Right forelimb (tissue), 1 donor: ENCODE data around the gene IRF6.
A peak's percentile ranks its signal among the peaks of the same experiment; 100 is the strongest.

Source experiments
- DNase-seq: peaks from one replicate; pipeline ENCODE4 v3.0.0-alpha.2; 2018

The IRF6 gene

DNA sequence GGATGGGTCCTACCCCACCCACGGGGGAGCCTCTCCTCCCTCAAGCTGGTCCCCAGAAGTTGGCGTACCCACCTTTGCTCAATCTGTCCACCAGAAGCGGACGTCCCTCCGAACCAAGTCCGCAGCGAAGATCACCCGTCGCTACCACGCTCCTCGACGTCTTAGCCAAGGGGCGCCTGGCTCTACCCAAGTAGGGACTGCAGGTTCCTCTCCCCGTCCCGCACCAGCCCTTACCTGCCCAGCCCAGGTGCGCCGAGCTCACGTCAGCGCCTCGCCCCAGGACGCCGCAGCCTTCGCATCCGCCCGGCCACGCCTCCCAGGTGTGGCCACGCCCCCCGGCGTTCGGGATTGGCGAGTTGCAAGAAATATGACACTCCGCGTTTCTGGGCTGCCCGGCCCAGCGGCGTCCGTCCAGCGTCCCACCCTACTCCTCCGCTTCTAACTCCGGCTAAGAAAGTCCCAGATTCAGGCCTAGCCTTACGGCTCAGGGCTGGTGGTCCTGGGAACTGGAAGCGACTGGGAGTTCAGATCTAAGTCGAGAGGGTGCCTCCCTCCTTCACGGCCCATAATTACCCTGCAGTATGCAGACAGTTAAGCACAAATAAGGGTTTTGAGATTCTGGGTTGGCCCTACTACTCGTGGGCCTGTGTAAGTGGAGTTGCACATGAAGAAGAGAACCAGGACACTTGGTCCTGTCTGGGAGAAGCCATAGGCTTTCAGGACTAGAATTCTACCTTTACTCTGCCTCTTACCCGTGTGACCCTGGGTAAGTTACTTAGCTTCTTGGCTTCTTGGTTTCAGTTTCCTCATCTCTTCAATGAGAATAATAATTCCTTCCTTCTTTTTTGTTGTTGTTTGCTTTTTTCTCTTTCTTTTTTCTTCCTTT, at the start of gene IRF6:
IRF6 (minus strand) TSS at position 268 of the 886 bp plus-strand sequence. CDS start 4,729 bp downstream, outside the sequence.
- peak; percentile 82 for DNase-seq

DNA sequence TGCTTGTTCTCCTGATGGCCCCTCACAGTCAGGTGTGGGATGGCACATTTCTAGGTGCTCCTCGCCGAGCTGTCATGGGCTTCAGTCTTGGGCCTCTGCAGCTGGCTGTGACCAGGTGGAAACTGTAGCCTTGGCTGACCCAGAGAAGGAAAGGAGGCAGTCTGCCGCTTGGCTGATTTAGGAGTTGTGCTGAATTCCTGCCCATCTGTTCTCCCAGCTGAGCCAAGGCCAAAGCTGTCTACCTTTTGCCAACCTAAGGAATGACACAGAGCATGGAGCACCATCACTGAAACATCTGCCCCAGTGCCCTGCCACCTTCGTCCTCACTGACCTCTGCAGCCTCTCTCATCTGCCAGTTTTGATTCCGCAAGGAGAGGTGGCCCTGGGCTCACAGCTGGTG, 49.7 kb upstream of the IRF6 start:
- DNase-seq: no peak

DNA sequence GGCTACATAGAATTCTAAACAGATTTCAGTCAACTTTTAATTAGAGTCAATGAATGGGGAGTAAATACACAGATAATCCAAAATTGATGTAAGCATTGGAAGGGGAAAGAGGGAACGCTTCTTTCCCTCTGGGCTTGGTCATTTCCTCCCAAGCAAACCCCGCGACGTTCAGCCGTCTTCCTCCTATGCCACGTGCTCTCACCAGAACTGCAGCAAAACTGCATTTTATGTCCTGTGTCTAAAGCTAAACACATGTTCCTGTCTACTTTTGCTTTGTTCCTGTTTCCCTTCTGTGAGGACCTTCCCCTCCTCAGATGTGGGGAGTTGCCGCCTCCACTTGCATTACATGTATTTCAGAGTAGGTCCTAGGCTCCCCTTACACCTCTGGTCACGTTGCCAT, 49.1 kb upstream of the IRF6 start:
- no peak for DNase-seq

- DNase-seq: no peak
Observed at GRCh38 chr1:209854196-209854595, 48.3 kb upstream of the IRF6 start.

DNA sequence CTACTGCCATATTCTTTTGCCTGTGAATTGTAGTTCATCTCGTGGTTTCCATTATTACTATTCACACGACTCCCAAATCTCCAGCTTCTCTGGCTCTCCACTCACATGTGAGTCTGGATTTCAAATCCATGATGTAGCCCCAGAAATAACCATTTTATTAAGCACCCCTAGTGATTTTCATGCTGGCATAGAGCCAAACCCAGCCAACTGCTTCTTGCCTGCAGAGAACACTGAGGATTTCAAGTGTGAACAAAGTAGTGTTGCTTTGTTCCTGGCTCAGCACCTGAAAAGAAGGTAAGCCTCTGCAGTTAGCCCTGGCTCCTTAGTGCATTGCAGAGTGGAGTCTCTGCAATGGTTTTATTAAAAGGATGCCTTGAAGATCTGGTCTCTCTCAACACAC, 47.7 kb upstream of the IRF6 start:
- DNase-seq: no peak

GRCh38 chr1:209850342-209850979, 44.5 kb upstream of the IRF6 start:
- DNase-seq: no peak

DNA sequence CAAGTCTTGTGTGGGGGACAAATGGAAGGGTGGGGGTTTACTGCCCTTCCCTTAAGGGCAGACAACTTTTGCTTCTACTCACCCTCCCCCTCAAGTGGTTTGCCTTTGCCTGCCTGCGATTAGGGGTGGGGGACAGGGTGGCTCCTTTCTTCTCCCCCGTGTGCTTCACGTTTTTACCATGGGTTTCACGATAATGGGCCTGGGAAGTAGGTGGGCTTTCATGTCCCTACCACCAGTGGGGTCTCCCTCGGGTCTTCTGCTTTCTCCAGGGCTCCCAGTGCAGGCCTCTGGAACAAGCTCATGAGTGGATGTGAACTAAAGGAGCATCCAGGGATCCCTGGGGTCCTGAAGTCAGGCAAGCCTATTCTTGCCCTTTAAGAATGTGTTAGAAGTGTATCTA, 43.4 kb upstream of the IRF6 start:
- DNase-seq: no peak

- no peak for DNase-seq
Observed at GRCh38 chr1:209845408-209845725, 39.4 kb upstream of the IRF6 start.

GRCh38 chr1:209844695-209845407, 38.9 kb upstream of the IRF6 start:
- DNase-seq: no peak

DNA sequence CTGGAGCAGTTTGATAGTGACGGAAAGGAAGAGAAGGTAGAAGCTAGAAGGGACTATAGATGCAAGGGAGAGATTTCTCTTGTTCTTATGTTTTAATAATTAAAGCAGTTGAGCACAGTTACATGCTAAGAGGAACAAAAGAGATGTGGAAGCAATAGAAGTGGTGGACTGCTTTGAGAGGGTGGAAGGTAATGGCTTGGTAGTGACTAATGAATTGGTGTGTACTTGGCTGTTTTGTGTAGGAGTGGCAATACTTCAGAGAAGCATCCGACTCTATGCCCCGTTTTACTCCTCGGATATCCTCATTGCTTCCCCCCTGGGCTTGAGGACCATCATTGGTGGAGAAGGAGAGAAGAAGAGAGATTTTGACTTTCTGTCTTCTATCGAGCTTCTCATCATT, 34.7 kb upstream of the IRF6 start:
- no peak for DNase-seq

DNA sequence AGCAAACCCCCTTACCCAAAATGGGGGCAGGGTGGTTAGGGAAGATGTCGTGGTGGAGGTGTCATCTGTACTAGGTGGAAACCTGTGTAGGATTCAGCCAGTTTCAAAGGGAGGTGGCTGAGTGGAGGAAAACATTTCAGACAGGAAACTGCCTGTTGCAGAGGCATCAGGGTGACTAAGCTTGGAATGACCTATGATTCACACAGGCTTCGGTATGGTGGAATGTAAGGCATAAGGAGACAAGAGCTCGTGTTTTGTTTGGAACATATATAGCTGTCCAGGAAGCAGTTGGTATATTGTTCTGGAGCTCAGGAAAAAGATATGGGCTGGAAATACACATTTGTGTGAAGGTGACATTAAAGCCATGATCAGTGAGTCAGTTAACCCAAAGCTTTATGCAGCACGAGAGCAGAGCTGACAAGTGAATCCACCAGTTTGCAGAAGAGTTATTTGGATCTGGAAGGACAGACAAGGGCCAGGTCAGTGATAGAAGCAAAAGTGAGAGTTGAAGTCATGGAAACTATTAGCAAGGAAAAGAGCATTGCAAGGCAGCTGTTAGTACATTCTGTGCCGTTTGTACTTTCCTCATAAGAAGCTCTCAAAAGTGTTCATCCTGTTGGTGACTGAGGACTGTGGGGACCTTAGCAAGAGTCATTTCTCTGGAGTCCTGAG, 34.1 kb upstream of the IRF6 start:
- DNase-seq: no peak

- no peak for DNase-seq
Observed at GRCh38 chr1:209838537-209838936, 32.6 kb upstream of the IRF6 start.

GRCh38 chr1:209837671-209838070, 31.7 kb upstream of the IRF6 start:
- no peak for DNase-seq

GRCh38 chr1:209835782-209836298, 29.9 kb upstream of the IRF6 start:
- DNase-seq: no peak

DNA sequence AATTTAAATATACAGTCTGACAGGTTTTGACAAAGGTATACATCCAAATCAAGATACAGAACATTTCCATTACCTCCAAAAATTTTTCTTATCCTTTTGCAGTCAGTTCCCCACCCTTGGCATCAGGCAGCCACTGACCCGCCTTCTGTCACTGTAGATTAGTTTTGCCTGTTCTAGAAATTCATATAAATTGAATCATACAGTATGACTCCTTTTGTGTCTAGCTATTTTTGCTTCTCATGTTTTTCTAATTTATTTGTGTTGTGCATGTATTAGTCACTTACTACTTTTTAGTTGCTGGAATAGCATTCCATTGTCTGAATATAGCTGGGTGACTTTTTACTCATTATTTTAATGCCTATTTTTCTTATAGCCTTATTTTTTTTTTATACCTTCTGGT, 25.7 kb upstream of the IRF6 start:
- DNase-seq: no peak

DNA sequence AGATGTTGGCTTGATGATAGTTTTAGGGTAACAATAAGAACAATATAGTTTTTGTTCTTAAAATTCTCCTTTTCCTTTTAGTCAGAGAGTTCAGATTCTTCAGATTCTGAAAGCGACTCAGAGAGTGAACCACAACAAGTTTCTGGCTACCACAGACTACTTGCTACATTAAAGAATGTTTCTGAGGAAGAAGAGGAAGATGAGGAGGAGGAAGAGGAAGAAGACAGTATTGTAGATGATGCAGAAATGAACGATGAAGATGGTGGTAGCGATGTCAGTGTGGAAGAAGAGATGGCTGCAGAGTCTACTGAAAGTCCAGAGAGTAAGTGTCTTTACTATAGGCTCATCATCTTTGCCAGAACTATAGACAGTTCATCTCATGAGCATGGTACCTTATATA, 24.8 kb upstream of the IRF6 start:
- no peak for DNase-seq

DNA sequence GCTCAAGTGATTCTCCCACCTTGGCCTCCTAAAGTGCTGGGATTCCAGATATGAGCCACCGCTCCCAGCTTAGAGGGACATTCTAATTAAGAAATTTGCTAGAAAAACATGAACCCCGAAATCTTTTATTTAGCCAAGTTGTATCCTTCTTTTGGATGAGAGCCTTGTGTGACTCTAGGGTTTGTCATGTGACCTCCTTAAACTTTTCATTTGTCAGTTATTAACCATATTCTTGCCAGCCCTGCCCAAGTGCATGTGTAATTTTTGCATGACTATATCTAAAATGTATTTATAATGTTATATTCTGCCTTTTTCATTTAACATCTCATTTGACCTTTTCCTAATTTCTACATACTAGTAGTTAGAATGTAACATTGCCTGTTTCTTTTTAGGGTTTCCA, 23.8 kb upstream of the IRF6 start:
- no peak for DNase-seq

DNA sequence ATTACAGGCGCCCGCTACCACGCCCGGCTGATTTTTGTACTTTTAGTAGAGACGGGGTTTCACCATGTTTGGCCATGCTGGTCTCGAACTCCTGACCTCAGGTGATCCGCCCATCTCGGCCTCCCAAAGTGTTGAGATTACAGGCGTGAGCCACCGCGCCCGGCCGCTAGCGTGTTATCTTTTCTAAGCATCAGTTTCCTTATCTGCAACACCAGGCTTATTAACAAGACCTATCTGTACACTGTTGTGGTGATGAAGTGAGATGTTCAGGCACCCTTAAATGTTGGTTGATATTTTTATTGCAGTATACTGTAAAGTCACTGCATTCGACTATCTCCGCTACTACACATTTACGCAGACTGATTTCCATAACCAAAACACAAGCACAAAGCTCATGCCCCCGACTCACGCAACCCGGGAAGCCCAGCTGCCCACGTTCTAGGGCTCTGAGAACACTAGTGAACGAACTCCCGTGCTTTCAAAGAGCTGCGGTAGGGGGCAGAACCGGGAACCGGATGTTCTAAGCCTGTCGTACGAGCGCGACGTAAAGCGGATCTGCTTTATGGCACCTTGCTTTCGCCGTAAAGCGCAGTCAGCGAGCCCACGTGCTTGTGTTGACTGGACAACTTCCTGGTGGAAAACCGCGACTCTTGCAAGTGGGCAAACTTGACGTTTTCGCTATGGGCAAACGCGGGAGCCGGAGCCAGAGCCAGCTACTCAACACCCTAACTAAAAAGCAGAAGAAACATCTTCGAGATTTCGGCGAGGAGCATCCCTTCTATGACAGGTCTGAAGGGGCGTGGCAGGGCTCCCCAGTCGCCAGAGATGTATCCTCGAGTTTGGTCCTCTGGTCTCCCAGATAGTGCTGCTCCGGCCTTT, 21.7 kb upstream of the IRF6 start, which contains the start of gene UTP25:
UTP25 (plus strand) TSS at position 589 of the 879 bp plus-strand sequence; CDS start at position 681, 92 bp downstream.
- DNase-seq: peak; percentile 93

DNA sequence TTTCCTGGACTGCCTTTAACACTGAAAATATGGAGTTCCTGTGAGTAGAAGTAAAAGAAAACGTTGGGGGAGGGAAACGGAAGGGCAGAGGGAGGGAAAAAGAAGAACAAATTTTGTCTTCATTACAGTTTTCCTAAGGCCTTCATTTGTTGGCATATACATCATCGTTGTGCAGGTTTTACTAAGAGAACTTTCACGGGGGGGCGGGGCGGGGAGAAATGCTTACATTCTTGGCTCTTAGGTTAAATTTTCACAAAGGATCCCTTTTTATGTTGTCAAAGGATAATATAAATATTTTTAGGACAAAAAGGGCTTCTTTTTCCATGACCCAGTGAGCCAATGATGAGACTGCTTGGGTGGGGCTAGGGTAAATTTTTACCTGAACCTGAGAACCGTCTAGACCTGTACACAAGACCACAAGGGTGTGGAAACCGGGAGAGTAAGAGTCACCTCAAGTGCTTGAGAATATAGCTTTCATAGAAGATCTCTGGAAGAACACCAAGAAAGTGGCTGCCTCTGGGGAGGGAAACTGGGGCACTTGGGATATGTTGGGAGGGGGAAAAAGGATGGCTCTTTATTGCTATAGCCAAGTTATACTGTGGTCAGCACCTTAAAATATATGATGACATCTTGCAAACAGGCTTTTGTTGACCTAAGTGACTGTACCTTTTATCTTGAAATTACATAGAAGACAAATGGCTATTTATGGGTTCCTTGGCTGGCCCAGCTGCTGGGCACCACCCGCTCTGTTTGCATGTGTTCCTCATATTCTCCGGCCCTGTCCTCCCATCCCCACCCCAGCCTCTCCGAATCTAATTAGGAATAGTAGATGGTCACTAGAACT, 19.9 kb upstream of the IRF6 start:
- no peak for DNase-seq

- no peak for DNase-seq
Observed at GRCh38 chr1:209823143-209824041, 17.4 kb upstream of the IRF6 start.
